ENCODE measurements around the gene ASMT. TPM values are rescaled to one million over a fixed set of nuclear protein-coding genes. Genes with fewer than 3 reads are reported as not detected.

ASMT gene
- polyA plus RNA-seq, 1 of the 3 experiments (the other 2 are of a cell fraction), result 0.26 TPM

DNA sequence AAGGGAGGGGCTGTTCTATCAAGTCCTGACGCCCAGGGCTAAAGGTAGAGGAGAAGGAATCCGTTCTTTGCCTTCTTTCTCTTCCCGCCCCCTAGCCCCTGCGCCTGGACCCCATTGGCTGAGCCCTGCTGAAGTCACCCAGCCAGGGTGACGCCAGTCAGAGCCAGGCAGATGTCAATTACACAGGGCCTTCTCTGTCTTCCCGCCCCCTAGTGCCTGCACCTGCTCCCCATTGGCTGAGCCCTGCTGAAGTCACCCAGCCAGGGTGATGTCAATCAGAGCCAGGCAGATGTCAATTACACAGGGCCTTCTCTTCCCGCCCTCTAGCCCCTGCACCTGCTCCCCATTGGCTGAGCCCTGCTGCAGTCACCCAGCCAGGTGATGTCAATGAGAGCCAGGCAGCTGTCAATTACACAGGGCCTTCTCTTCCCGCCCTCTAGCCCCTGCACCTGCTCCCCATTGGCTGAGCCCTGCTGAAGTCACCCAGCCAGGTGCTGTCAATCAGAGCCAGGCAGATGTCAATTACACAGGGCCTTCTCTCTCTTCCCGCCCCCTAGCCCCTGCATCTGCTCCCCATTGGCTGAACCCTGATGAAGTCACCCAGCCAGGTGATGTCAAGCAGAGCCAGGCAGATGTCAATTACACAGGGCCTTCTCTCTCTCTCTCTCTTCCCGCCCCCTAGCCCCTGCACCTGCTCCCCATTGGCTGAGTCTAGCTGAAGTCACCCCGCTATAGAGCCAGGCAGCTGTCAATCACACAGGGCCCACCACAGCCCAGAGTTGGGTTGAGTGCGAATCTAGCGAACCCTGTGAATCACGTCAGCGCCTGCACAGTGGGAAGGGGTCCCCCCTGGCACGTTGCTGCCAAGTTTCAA, 46.4 kb downstream of the ASMT start:
- Histone ChIP-seq H2AFZ (ENCODE audit: low read depth) (no peak overlapping the region), H3K9me2 (no peaks in the 10 kb centered on the region), H3K9ac (no peak overlapping the region), H3K9me3 (no peaks in the 10 kb centered on the region), H4K20me1 (ENCODE audit: insufficient read depth) (no peaks in the 10 kb centered on the region), H3K36me3 (replicated peaks in 1 of 2; ENCODE audit: control insufficient read depth in 1 of 2, insufficient read depth in 2 of 2, low read length in 1 of 2) (no peaks in the 10 kb centered on the region), H3K27me3 (ENCODE audit: insufficient read depth) (no peaks in the 10 kb centered on the region; the same call in 1 of the 2 replicates), H3K4me3 (ENCODE audit: low read depth in 2 of 2, low read length in 1 of 2) (no peak overlapping the region), H3F3A (replicated peaks; ENCODE audit: insufficient read depth) (no peaks in the 10 kb centered on the region), H3K4me1 (ENCODE audit: control insufficient read depth in 1 of 2, insufficient read depth in 2 of 2, low read depth in 1 of 2, low read length in 1 of 2) (no peaks in the 10 kb centered on the region), H3K27ac (ENCODE audit: low read depth in 2 of 2, low read length in 1 of 2) (no peak overlapping the region), H3K79me2 (ENCODE audit: insufficient read depth) (no peaks in the 10 kb centered on the region), H3K4me2 (no peak overlapping the region)
- WGBS (ENCODE audit: low lambda C conversion rate), result 37% methylated on average over 10 of the region's 16 CpGs
- DNase-seq, result no peak
- TF ChIP-seq, protein P1, sequence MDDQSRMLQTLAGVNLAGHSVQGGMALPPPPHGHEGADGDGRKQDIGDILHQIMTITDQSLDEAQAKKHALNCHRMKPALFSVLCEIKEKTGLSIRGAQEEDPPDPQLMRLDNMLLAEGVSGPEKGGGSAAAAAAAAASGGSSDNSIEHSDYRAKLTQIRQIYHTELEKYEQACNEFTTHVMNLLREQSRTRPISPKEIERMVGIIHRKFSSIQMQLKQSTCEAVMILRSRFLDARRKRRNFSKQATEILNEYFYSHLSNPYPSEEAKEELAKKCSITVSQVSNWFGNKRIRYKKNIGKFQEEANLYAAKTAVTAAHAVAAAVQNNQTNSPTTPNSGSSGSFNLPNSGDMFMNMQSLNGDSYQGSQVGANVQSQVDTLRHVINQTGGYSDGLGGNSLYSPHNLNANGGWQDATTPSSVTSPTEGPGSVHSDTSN (IDR thresholded peaks at IDR 0.05), result peak; percentile 45
- TF ChIP-seq NRF1 (IDR thresholded peaks at IDR 0.05; ENCODE audit: low read depth, low read length), result no peak
- ChIA-PET CTCF (no interaction called here), POLR2A (no interaction called here)

DNA sequence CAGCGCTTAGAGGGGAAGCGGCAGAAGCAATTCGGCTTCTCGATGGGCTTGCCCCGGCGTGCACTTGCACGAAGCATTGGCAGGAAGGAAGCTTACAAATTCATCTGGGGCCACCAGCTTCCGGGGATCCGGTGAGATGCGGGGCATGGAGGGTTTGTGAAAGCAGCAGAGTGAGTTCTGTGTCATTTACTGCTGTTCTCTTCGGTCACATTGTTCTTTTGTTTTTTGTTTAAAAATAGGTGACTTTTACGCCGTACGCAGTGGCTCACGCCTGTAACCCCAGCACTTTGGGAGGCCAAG, 47.0 kb downstream of the ASMT start:
- no peaks in the 10 kb centered on the region for H3K36me3 ChIP-seq (replicated peaks in 1 of 2; ENCODE audit: control insufficient read depth in 1 of 2, insufficient read depth in 2 of 2, low read length in 1 of 2)
- H2AFZ ChIP-seq (ENCODE audit: low read depth), result no peak overlapping the region
- no peaks in the 10 kb centered on the region for H4K20me1 ChIP-seq (ENCODE audit: insufficient read depth)
- H3K27ac ChIP-seq (ENCODE audit: low read depth in 2 of 2, low read length in 1 of 2), result no peak overlapping the region
- no peaks in the 10 kb centered on the region for H3K79me2 ChIP-seq (ENCODE audit: insufficient read depth)
- DNase-seq, result no peak
- no peak overlapping the region for H3K9ac ChIP-seq
- H3K4me3 ChIP-seq (ENCODE audit: low read depth in 2 of 2, low read length in 1 of 2), result no peak overlapping the region
- 71% methylated on average over 13 of the region's 15 CpGs for WGBS (ENCODE audit: low lambda C conversion rate)
- ChIA-PET POLR2A (no interaction called here), CTCF (no interaction called here)
- H3K4me2 ChIP-seq, result no peak overlapping the region
- H3K9me3 ChIP-seq, result no peaks in the 10 kb centered on the region
- no peaks in the 10 kb centered on the region for H3K9me2 ChIP-seq
- TF ChIP-seq ELF1 (IDR thresholded peaks at IDR 0.05) (no peak), RFX5 (IDR thresholded peaks at IDR 0.05; ENCODE audit: low read length) (no peak), EP300 (IDR thresholded peaks at IDR 0.05; ENCODE audit: borderline replicate concordance in 1 of 2, low read depth in 1 of 2, low read length in 1 of 2) (no peak), TCF12 (IDR thresholded peaks at IDR 0.05) (no peak), FOXM1 (IDR thresholded peaks at IDR 0.05; ENCODE audit: low read depth) (no peak), RXRA (IDR thresholded peaks at IDR 0.05; ENCODE audit: borderline replicate concordance, low read depth) (no peak)
- TF ChIP-seq, protein P2, sequence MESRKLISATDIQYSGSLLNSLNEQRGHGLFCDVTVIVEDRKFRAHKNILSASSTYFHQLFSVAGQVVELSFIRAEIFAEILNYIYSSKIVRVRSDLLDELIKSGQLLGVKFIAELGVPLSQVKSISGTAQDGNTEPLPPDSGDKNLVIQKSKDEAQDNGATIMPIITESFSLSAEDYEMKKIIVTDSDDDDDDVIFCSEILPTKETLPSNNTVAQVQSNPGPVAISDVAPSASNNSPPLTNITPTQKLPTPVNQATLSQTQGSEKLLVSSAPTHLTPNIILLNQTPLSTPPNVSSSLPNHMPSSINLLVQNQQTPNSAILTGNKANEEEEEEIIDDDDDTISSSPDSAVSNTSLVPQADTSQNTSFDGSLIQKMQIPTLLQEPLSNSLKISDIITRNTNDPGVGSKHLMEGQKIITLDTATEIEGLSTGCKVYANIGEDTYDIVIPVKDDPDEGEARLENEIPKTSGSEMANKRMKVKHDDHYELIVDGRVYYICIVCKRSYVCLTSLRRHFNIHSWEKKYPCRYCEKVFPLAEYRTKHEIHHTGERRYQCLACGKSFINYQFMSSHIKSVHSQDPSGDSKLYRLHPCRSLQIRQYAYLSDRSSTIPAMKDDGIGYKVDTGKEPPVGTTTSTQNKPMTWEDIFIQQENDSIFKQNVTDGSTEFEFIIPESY (IDR thresholded peaks at IDR 0.05; ENCODE audit: borderline replicate concordance, low read depth), result no peak
- H3K4me1 ChIP-seq (ENCODE audit: control insufficient read depth in 1 of 2, insufficient read depth in 2 of 2, low read depth in 1 of 2, low read length in 1 of 2), result no peaks in the 10 kb centered on the region
- no peaks in the 10 kb centered on the region for H3F3A ChIP-seq (replicated peaks; ENCODE audit: insufficient read depth)
- no peaks in the 10 kb centered on the region; the same call in 1 of the 2 replicates for H3K27me3 ChIP-seq (ENCODE audit: insufficient read depth)

Data from SK-N-SH (cell line).